Transverse colon (tissue), 4 donors: ENCODE results near the gene DZIP3. TPM values are rescaled to one million over a fixed set of nuclear protein-coding genes. Genes with fewer than 3 reads are reported as not detected.

ENCODE experiments used
- DNase-seq: peaks from one replicate; pipeline ENCODE4 v3.0.0-alpha.2; 2019
- H3K27ac ChIP-seq, 4 donors: fragments of 200-600 bp; sonication (generic); 2 replicates each; pipeline ENCODE4 v1.5.1; 2016 to 2018; ENCODE audit warnings: inconsistent platforms in 4 of 4
- H3K27me3 ChIP-seq: fragments of 200-600 bp; sonication (generic); 2 replicates; pipeline ENCODE4 v1.5.1; 2017; ENCODE audit warnings: inconsistent platforms
- H3K36me3 ChIP-seq, 4 donors: fragments of 200-600 bp; sonication (generic); 2 replicates each; pipeline ENCODE4 v1.5.1; 2017 to 2019; ENCODE audit warnings: inconsistent platforms in 4 of 4
- H3K4me1 ChIP-seq, 4 donors: fragments of 200-600 bp; sonication (generic); 2 replicates each; pipeline ENCODE4 v1.5.1; 2017 to 2020; ENCODE audit warnings: inconsistent platforms in 4 of 4
- H3K4me3 ChIP-seq, 4 donors: fragments of 200-600 bp; sonication (generic); 1 replicate in 1 of 4; 2 replicates in 3 of 4; pipeline versions ENCODE4 v1.5.1 to v1.6.1; 2017 to 2019; ENCODE audit warnings: inconsistent platforms in 4 of 4
- H3K9me3 ChIP-seq, 2 donors: fragments of 200-600 bp; sonication (generic); 2 replicates each; pipeline ENCODE4 v1.5.1; 2017 to 2019; ENCODE audit warnings: inconsistent platforms in 2 of 2
- CTCF ChIP-seq, 5 experiments: fragments of 200-600 bp in 3 of 5; fragments of 450-650 bp in 2 of 5; sonication (generic) in 3 of 5; IDR thresholded peaks; 1 replicate in 2 of 5; 2 replicates in 3 of 5; pipeline ENCODE4 v1.5.1; 2016 to 2017; ENCODE audit warnings: antibody characterized with exemption in 5 of 5, inconsistent platforms in 3 of 5, mild to moderate bottlenecking in 2 of 5, moderate library complexity in 1 of 5
- EP300 ChIP-seq: sonication (generic); formaldehyde crosslinking; IDR thresholded peaks from one replicate; pipeline ENCODE4 v1.6.1; 2017; ENCODE audit warnings: antibody characterized with exemption, low read depth
- POLR2A ChIP-seq: fragments of 450-650 bp; IDR thresholded peaks from one replicate; pipeline ENCODE4 v1.6.1; 2016; ENCODE audit warnings: antibody characterized with exemption, mild to moderate bottlenecking, moderate library complexity
- POLR2AphosphoS5 ChIP-seq, 3 donors: sonication (generic); formaldehyde crosslinking; IDR thresholded peaks; one replicate each; pipeline ENCODE4 v1.6.1; 2016; ENCODE audit warnings: antibody characterized with exemption in 3 of 3
- WGBS, 2 donors: methylation state at CpG; one replicate each; pipeline ENCODE4 v1.1.5; 2018; ENCODE audit warnings: low coverage in 1 of 2; 5-methylcytosine and 5-hydroxymethylcytosine counted together
- in situ Hi-C, 4 donors: fragments of 200-750 bp; cut with MboI; loops; one replicate each; pipeline versions ENCODE4 v1.15.0 to v1.15.1; 2017; ENCODE audit warnings: low sequenced_read_pairs in 3 of 4, low pct_ligation_motif_present in 1 of 4, low pct_unique_long_range_greater_than_20kb in 1 of 4
- intact Hi-C: fragments of 100-400 bp; cut with DNase I; formaldehyde crosslinking; loops from one replicate; pipeline ENCODE4 v1.15.1; 2023; ENCODE audit warnings: low total_unique reads
- total RNA-seq, 4 donors: library from RNA; depleted of rRNA; stranded (reverse); fragments of >200 nt; gene quantifications; one replicate each; pipeline ENCODE4 v1.1.0, GENCODE V29; 2016

The DZIP3 gene
- total RNA-seq, 4 donors from 2014 or later: 1.5 to 7.4 (median 4.1) TPM

GRCh38 chr3:108565506-108565905 lies 24.0 kb upstream of the DZIP3 start:
- Histone ChIP-seq H3K9me3 (no peaks in the 10 kb centered on the region), H3K4me1 (peaks cover 0 to 4% (median 0%) of the 10 kb centered on the region in 4 donors), H3K4me3 (no peak overlapping the region), H3K27ac (no peak overlapping the region), H3K36me3 (no peaks in the 10 kb centered on the region), H3K27me3 (no peaks in the 10 kb centered on the region)
- in situ Hi-C loops (no loop called here), intact Hi-C loops (no loop called here)
- TF ChIP-seq EP300 (no peak), POLR2AphosphoS5 (IDR thresholded peaks at IDR 0.05) (no peak), CTCF (IDR thresholded peaks at IDR 0.05) (no peak), POLR2A (no peak)
- DNase-seq: no peak
- WGBS, 2 donors: 83% methylated on average over 3 of the region's 3 CpGs

- Histone ChIP-seq H3K9me3 (no peaks in the 10 kb centered on the region), H3K4me1 (peaks cover 0 to 4% (median 0%) of the 10 kb centered on the region in 4 donors), H3K27me3 (no peaks in the 10 kb centered on the region), H3K27ac (no peak overlapping the region), H3K36me3 (no peaks in the 10 kb centered on the region), H3K4me3 (no peak overlapping the region)
- TF ChIP-seq CTCF (IDR thresholded peaks at IDR 0.05) (no peak), EP300 (no peak)
- in situ Hi-C loops (no loop called here), intact Hi-C loops (no loop called here)
- no peak for DNase-seq
- 92 to 98% methylated on average over 1 of the region's 1 CpG for WGBS, 2 donors
These were observed 22.9 kb upstream of the DZIP3 start for GRCh38 chr3:108566599-108566998.

GRCh38 chr3:108569336-108569735 lies 20.2 kb upstream of the DZIP3 start:
- no peaks in the 10 kb centered on the region for H3K36me3 ChIP-seq
- whole genome bisulfite sequencing, 2 donors: 98 to 100% methylated on average over 2 to 4 of the region's 4 CpGs
- intact Hi-C loops (no loop called here), in situ Hi-C loops (no loop called here)
- no peak for DNase-seq
- TF ChIP-seq EP300: no peak
- no peak for TF ChIP-seq CTCF (IDR thresholded peaks at IDR 0.05)
- no peak for TF ChIP-seq POLR2A
- TF ChIP-seq POLR2AphosphoS5 (IDR thresholded peaks at IDR 0.05): no peak
- no peak overlapping the region for H3K4me3 ChIP-seq
- no peaks in the 10 kb centered on the region for H3K27me3 ChIP-seq
- no peak overlapping the region for H3K27ac ChIP-seq
- no peaks in the 10 kb centered on the region for H3K4me1 ChIP-seq
- H3K9me3 ChIP-seq: no peaks in the 10 kb centered on the region

GRCh38 chr3:108578064-108578463 lies 11.5 kb upstream of the DZIP3 start:
- Histone ChIP-seq H3K9me3 (no peaks in the 10 kb centered on the region), H3K4me3 (no peak overlapping the region), H3K36me3 (no peaks in the 10 kb centered on the region), H3K27me3 (no peaks in the 10 kb centered on the region), H3K4me1 (no peaks in the 10 kb centered on the region), H3K27ac (no peak overlapping the region)
- TF ChIP-seq CTCF (IDR thresholded peaks at IDR 0.05) (no peak), POLR2AphosphoS5 (IDR thresholded peaks at IDR 0.05) (no peak), EP300 (no peak), POLR2A (no peak)
- in situ Hi-C loops (no loop called here), intact Hi-C loops (no loop called here)
- DNase-seq: no peak
- 85 to 94% methylated on average over 2 of the region's 2 CpGs for WGBS, 2 donors
